Erythroblast (primary cell): Measurements from ENCODE around the gene ITSN1.

ENCODE experiments used
- GATA1 ChIP-seq: IDR thresholded peaks from 2 replicates; pipeline ENCODE4 v1.6.1; 2011; ENCODE audit warnings: low read depth, mild to moderate bottlenecking, control low read depth, low read length, moderate library complexity
- POLR2A ChIP-seq: IDR thresholded peaks from 2 replicates; pipeline ENCODE4 v1.6.1; 2011; ENCODE audit warnings: mild to moderate bottlenecking, low read length

- TF ChIP-seq POLR2A, result no peak
- no peak for TF ChIP-seq GATA1
Measured at GRCh38 chr21:33843216-33843615, 200.9 kb downstream of the ITSN1 start.
